ENCODE data around the gene TBX19. TPM values are rescaled to one million over a fixed set of nuclear protein-coding genes. Genes with fewer than 3 reads are reported as not detected.

Gene TBX19
- total RNA-seq, 4 donors from 2014 or later, result 1.2 to 2.9 (median 2.5) TPM

- H3K27ac ChIP-seq, result no peak overlapping the region
- no peaks in the 10 kb centered on the region for H3K9me3 ChIP-seq
- H3K27me3 ChIP-seq, result no peaks in the 10 kb centered on the region
- in situ Hi-C loops (cut with MboI; ENCODE audit: low pct_ligation_motif_present in 1 of 4, low pct_unique_long_range_greater_than_20kb in 1 of 4, low sequenced_read_pairs in 3 of 4), result no loop called here
- no peaks in the 10 kb centered on the region for H3K36me3 ChIP-seq
- DNase-seq, result no peak
- no peaks in the 10 kb centered on the region for H3K4me1 ChIP-seq
- TF ChIP-seq POLR2AphosphoS5 (IDR thresholded peaks at IDR 0.05) (no peak), EP300 (IDR thresholded peaks at IDR 0.05; ENCODE audit: low read depth) (no peak)
- 40 to 86% methylated on average over 1 to 12 of the region's 12 CpGs for WGBS, 2 donors (ENCODE audit: low coverage in 1 of 2)
- H3K4me3 ChIP-seq, result no peak overlapping the region
- intact Hi-C loops (cut with DNase I; ENCODE audit: low total_unique reads), result no loop called here
These were observed 32.3 kb downstream of the TBX19 start for GRCh38 chr1:168312718-168313604.

DNA sequence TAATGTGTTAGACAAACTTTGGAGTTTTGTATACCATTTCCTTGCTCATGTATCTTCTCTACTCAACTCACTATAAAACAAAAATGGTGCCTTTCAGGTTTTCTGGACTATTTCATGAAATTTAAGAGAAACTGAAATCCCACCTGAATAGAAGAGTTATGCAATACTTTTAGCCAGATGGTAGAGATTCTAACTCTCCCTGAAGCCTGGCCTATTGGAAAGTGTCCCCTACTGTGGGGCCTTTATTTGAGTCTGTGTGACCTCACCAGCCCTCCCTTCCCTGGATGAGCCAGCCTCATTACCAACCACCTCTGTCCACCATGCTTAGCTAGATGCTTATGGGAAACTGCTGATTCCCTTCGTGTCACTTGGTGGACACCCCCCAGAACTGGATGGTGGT is 35.5 kb downstream of the TBX19 start:
- H3K4me3 ChIP-seq, result no peak overlapping the region
- H3K27me3 ChIP-seq, result no peaks in the 10 kb centered on the region
- no peaks in the 10 kb centered on the region for H3K9me3 ChIP-seq
- DNase-seq, result no peak
- TF ChIP-seq EP300 (IDR thresholded peaks at IDR 0.05; ENCODE audit: low read depth) (no peak), POLR2AphosphoS5 (IDR thresholded peaks at IDR 0.05) (no peak), POLR2A (IDR thresholded peaks at IDR 0.05) (no peak), CTCF (IDR thresholded peaks at IDR 0.05) (no peak)
- no peaks in the 10 kb centered on the region for H3K36me3 ChIP-seq
- WGBS, 2 donors (ENCODE audit: low coverage in 1 of 2), result 80 to 88% methylated on average over 1 of the region's 1 CpG
- no peaks in the 10 kb centered on the region for H3K4me1 ChIP-seq
- no peak overlapping the region for H3K27ac ChIP-seq
- in situ Hi-C loops (cut with MboI; ENCODE audit: low pct_ligation_motif_present in 1 of 4, low pct_unique_long_range_greater_than_20kb in 1 of 4, low sequenced_read_pairs in 3 of 4) (no loop called here), intact Hi-C loops (cut with DNase I; ENCODE audit: low total_unique reads) (no loop called here)

DNA sequence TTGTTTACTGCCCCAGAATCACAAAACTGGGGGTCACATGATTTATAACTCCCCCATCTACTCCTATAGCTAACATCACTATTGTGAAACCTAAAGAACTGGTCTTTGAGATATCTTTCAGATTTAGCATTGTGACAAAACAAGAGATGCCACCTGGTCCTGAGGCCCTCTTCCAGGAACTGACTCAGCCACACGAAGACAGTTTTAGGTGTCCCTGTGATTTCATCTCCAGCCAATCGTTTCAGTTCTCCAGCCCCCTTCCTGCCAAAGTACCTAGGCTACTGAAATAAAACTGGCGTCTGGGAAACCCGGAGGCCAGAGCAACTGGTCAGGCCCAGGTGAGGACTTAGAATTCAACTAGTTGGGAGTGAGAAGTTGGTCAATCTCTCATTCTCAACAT is 36.6 kb downstream of the TBX19 start:
- TF ChIP-seq CTCF (IDR thresholded peaks at IDR 0.05), result no peak
- TF ChIP-seq POLR2AphosphoS5 (IDR thresholded peaks at IDR 0.05), result no peak
- TF ChIP-seq POLR2A (IDR thresholded peaks at IDR 0.05), result no peak
- TF ChIP-seq EP300 (IDR thresholded peaks at IDR 0.05; ENCODE audit: low read depth), result no peak
- H3K9me3 ChIP-seq, result no peaks in the 10 kb centered on the region
- 75 to 83% methylated on average over 2 to 4 of the region's 4 CpGs for WGBS, 2 donors (ENCODE audit: low coverage in 1 of 2)

DNA sequence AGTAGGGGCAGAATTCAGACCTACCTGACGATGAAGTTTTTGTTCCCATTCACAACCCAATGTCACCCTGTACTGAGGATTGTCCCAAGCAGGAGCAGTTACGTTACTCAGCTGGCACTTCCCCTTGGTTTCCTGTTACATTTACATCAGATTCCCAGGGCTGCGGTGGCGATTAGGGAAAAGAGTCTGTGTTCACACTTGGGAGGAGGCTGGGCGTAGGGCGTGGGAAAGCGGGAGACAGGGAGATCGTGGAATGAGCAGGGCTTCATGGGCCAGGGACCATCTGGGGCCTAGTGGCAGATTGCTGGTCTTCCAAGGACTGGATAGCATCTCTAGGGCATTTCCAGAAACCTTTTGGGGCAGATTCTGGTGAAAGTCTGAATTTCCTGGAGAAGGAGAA is 39.0 kb downstream of the TBX19 start:
- DNase-seq, result no peak
- in situ Hi-C loops (cut with MboI; ENCODE audit: low pct_ligation_motif_present in 1 of 4, low pct_unique_long_range_greater_than_20kb in 1 of 4, low sequenced_read_pairs in 3 of 4), result no loop called here
- Histone ChIP-seq H3K36me3 (no peaks in the 10 kb centered on the region), H3K27me3 (no peaks in the 10 kb centered on the region), H3K27ac (no peak overlapping the region), H3K4me3 (no peak overlapping the region), H3K9me3 (no peaks in the 10 kb centered on the region), H3K4me1 (no peaks in the 10 kb centered on the region)
- 85 to 93% methylated on average over 2 to 8 of the region's 8 CpGs for WGBS, 2 donors (ENCODE audit: low coverage in 1 of 2)
- TF ChIP-seq POLR2AphosphoS5 (IDR thresholded peaks at IDR 0.05) (no peak), POLR2A (IDR thresholded peaks at IDR 0.05) (no peak), CTCF (IDR thresholded peaks at IDR 0.05) (no peak), EP300 (IDR thresholded peaks at IDR 0.05; ENCODE audit: low read depth) (no peak)
- intact Hi-C loops (cut with DNase I; ENCODE audit: low total_unique reads), result no loop called here

More for the DNA sequence above, 36.6 kb downstream of the TBX19 start:
- no peaks in the 10 kb centered on the region for H3K36me3 ChIP-seq
- H3K27ac ChIP-seq, result no peak overlapping the region
- no peak for DNase-seq
- H3K4me1 ChIP-seq, result no peaks in the 10 kb centered on the region
- intact Hi-C loops (cut with DNase I; ENCODE audit: low total_unique reads) (no loop called here), in situ Hi-C loops (cut with MboI; ENCODE audit: low pct_ligation_motif_present in 1 of 4, low pct_unique_long_range_greater_than_20kb in 1 of 4, low sequenced_read_pairs in 3 of 4) (no loop called here)
- H3K4me3 ChIP-seq, result no peak overlapping the region
- no peaks in the 10 kb centered on the region for H3K27me3 ChIP-seq

Measured in transverse colon (tissue), 4 donors.